WERI-Rb-1 (cell line): ENCODE results near the gene SRMS.
"Not testable (repeated sequence)": the region's sequence is repeated elsewhere in the genome, so short reads cannot be mapped to it uniquely, and the experiment has no call there.

Experiments used
- DNase-seq: peaks from one replicate; pipeline ENCODE4 v3.0.0-alpha.2; 2020
- H3K27ac ChIP-seq: fragments of 250-450 bp; sonication (Bioruptor Pico); 2 replicates; pipeline ENCODE4 v1.5.1; 2020; ENCODE audit warnings: mild to moderate bottlenecking, moderate library complexity
- H3K27me3 ChIP-seq: fragments of 250-450 bp; sonication (Bioruptor Pico); 2 replicates; pipeline ENCODE4 v1.5.1; 2021; ENCODE audit warnings: mild to moderate bottlenecking, low read depth, moderate library complexity; ENCODE audit not compliant: insufficient read depth, severe bottlenecking
- H3K36me3 ChIP-seq: fragments of 250-450 bp; sonication (Bioruptor Pico); 2 replicates; pipeline ENCODE4 v1.5.1; 2020; ENCODE audit warnings: mild to moderate bottlenecking, moderate library complexity
- H3K4me3 ChIP-seq: 2 replicates; pipeline ENCODE4 v1.5.1; 2011; ENCODE audit warnings: low read depth, mild to moderate bottlenecking, control low read depth, low read length
- H3K9me3 ChIP-seq: fragments of 250-450 bp; sonication (Bioruptor Pico); 2 replicates; pipeline ENCODE4 v1.5.1; 2021; ENCODE audit warnings: mild to moderate bottlenecking, moderate library complexity; ENCODE audit not compliant: severe bottlenecking
- CTCF ChIP-seq: IDR thresholded peaks from 2 replicates; pipeline ENCODE4 v1.5.1; 2011; ENCODE audit warnings: low read depth, mild to moderate bottlenecking, control low read depth, inconsistent platforms, low read length

Gene SRMS

DNA sequence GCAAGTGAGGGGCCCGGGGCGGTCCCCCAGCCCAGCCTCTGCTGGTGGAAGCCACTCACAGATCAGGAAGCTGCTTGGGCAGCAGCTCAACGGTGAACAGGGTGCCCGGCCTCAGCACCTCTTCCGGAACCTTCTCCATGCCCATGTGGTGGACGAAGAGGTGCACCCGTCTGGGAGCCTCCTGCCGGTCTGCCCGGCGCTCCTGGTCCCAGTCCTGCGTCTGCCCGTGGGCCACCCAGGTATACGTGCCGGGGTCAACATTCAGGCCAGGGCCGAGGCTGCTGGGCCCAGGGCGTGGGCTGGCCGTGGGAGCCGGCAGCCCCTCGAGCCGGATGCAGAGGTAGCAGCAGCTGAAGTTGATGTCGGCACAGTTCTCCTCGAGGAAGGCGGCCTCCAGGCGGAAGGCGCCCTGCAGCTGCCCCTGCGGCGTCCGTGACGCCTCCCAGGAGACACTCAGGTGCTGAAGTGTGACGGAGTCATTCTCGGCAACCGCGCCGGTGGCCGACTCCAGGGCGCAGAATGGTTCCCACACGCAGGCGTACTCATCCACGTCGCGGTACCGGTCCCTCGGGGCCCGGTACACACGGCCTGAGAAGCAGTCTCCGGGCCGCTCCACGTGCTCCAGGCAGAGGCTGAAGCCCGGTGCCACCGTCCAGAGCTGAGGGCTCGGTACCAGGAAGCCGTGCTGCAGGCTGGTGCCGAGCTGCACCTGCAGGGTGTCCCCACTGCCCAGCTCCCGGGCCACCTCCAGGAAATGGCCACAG is 15.1 kb upstream of the SRMS start:
- H3K27me3 ChIP-seq, result no peaks in the 10 kb centered on the region
- H3K4me3 ChIP-seq, result no peak overlapping the region

DNA sequence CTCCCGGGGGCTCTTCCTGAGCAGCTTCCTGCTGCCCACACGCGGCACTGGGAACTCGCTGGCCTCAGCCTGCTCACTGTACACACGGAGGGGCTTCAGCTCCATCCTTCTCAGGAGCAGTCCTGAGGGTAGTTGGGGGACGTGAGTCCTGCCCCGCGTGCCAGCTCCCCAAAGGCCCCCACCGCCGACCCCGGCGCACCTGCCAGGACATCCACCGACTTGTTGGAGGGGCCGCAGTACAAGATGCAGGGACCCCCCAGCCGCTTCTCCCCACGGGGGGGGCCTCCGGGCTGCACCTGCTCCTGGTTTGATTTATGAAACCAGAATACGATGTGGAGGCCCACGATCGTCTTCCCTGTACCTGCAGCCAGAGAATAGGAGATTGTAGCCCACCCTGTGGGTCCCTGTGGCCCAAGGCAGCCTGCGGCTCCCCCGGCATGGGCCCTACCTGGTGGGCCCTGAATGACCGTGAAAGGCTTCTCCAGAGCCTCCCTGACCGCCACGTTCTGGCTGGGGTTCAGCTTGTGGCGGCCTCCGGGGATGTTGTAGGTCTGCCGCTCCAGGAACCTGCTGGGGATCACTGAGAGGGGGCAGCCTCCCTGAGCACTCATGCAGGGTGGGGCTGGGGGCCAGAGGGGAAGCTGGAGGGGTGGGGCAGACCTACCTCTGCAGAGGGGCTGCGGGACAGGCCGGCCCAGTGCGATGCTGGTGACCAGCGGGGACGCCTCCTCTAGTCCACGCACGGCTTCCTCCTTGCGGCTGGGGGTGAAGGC is 14.3 kb upstream of the SRMS start:
- H3K4me3 ChIP-seq, result no peak overlapping the region
- H3K27ac ChIP-seq, result no peak overlapping the region
- H3K9me3 ChIP-seq, result no peaks in the 10 kb centered on the region
- no peaks in the 10 kb centered on the region for H3K27me3 ChIP-seq
- DNase-seq, result no peak
- H3K36me3 ChIP-seq, result no peaks in the 10 kb centered on the region; the same call in none of the 2 replicates
- TF ChIP-seq CTCF, result no peak

More for the DNA sequence above, 15.1 kb upstream of the SRMS start:
- DNase-seq, result no peak
- no peak for TF ChIP-seq CTCF
- no peaks in the 10 kb centered on the region; the same call in none of the 2 replicates for H3K36me3 ChIP-seq
- H3K9me3 ChIP-seq, result no peaks in the 10 kb centered on the region
- H3K27ac ChIP-seq, result no peak overlapping the region

GRCh38 chr20:63560856-63561609 is 13.5 kb upstream of the SRMS start:
- no peaks in the 10 kb centered on the region for H3K9me3 ChIP-seq
- no peaks in the 10 kb centered on the region for H3K27me3 ChIP-seq
- H3K36me3 ChIP-seq, result no peaks in the 10 kb centered on the region; the same call in none of the 2 replicates
- TF ChIP-seq CTCF, result no peak
- DNase-seq, result no peak
- no peak overlapping the region for H3K27ac ChIP-seq
- no peak overlapping the region for H3K4me3 ChIP-seq

GRCh38 chr20:63560333-63560805 is 12.8 kb upstream of the SRMS start:
- no peak overlapping the region for H3K27ac ChIP-seq
- no peaks in the 10 kb centered on the region for H3K9me3 ChIP-seq
- no peaks in the 10 kb centered on the region for H3K27me3 ChIP-seq
- TF ChIP-seq CTCF, result no peak
- no peak overlapping the region for H3K4me3 ChIP-seq
- no peak for DNase-seq
- no peaks in the 10 kb centered on the region; the same call in none of the 2 replicates for H3K36me3 ChIP-seq

- not testable (repeated sequence) for H3K9me3 ChIP-seq, H3K27me3 ChIP-seq, H3K4me3 ChIP-seq, H3K36me3 ChIP-seq, DNase-seq, H3K27ac ChIP-seq
These were observed 12.2 kb upstream of the SRMS start for GRCh38 chr20:63559485-63560332.
